Fibroblast of peridontal ligament (primary cell): Measurements from ENCODE around the gene IL1R1.
A peak's percentile ranks its signal among the peaks of the same experiment; 100 is the strongest.
"Not testable (repeated sequence)": the region's sequence is repeated elsewhere in the genome, so short reads cannot be mapped to it uniquely, and the experiment has no call there.

Experiments
- DNase-seq: peaks from one replicate; pipeline ENCODE4 v3.0.0-alpha.2; 2010; ENCODE audit errors: extremely low read depth

Gene IL1R1, protein sequence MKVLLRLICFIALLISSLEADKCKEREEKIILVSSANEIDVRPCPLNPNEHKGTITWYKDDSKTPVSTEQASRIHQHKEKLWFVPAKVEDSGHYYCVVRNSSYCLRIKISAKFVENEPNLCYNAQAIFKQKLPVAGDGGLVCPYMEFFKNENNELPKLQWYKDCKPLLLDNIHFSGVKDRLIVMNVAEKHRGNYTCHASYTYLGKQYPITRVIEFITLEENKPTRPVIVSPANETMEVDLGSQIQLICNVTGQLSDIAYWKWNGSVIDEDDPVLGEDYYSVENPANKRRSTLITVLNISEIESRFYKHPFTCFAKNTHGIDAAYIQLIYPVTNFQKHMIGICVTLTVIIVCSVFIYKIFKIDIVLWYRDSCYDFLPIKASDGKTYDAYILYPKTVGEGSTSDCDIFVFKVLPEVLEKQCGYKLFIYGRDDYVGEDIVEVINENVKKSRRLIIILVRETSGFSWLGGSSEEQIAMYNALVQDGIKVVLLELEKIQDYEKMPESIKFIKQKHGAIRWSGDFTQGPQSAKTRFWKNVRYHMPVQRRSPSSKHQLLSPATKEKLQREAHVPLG

DNA sequence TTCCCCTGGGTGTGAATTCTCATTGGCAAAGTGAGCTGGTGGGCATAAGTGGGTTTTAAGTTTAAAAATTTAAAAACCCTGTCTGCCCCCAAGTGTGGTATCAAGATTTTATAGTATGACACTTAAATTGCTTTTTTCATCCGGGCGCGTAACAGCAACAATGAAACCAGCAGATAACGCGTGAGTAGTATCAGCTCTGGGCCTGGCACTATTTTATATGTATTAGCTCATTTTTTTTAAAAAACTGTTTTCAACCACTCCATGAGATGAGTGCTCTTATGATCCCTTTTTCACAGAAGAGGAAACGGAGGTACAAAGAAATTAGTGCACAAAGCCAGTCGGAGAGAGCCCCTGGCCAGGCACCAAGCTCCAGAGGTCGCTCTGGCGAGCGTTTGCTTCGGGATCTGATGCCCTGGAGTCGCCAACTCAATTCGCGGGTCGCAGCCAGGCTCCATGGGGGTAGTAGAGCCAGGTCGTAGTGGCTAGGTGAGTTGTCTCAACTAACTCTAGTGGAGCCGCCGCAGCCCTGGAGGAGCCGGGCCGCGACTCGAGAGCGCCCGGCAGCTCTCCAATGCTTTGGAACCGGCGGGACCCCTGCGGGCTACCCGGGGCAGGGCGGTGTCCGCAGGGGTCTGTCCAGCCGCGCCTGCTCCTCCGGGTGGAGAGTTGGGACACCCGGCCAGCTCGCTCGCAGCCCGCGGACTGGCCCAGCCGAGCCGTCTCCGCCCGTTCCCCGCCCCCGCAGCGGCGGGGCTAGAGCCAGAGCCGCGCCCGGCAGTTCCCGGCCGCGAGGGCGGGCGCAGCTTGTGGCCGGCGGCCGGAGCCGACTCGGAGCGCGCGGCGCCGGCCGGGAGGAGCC is at the start of gene IL1R1:
Gene IL1R1, plus strand, starts transcription at position 777 of the 859 bp plus-strand sequence. CDS start 14,979 bp downstream, outside the sequence.
- DNase-seq: peak; percentile 69

DNA sequence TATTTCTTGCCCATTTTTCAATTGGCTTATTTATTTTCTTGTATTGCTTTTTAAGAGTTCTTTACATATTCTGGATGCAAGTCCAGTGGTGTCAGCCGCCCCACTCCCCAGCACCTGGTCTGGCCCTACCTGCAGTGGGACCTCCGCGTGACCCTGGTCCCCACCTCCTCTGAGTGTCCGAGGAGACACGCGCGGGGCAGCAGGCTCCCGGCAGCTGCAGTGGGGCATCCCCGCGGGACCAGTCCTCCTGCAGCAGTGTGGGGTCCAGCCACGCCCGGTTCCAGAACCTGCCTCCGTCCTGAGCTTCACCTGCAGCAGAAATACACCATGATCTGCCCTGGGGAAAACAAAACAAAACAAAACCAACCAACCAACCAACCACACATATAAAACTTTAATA is 48.9 kb upstream of the IL1R1 start:
- no peak for DNase-seq

DNA sequence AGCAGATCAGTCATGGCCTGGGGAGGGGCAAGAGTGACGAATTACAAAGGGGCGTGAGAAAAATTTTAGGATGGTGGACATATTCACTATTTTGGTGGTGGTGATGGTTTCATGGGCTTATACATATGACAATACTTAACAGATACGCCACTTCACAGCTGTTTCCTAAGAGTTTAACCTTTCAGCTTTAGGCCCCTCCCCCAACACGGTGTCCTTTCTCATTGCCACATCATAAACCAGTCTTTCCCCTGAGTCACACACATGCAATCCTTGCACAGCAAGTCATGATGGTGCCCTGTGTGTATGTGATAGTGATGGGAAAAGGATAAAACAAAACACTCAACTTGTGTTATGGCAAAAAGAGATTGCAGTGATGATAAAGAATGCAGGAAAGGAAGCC is 47.6 kb upstream of the IL1R1 start:
- peak; percentile 91 for DNase-seq

DNA sequence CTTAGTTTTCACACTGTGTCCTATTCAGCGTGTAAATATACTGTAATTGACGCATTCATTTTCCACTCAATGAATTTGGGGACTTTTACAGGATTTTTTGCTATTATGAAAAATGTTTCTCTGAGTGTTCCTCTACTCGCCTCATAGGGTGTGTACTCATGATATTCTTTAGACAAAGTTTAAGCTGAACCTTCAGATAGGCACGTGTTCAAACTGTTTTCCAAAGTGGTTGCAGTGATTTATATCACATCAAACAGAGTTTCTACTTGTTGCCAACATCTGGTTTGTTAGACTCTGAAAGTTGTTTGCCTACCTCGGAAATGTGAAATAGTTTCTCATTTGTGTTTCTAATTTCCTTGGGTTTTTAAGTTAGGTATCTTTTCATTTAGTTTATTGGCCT is 46.4 kb upstream of the IL1R1 start:
- DNase-seq: no peak

DNA sequence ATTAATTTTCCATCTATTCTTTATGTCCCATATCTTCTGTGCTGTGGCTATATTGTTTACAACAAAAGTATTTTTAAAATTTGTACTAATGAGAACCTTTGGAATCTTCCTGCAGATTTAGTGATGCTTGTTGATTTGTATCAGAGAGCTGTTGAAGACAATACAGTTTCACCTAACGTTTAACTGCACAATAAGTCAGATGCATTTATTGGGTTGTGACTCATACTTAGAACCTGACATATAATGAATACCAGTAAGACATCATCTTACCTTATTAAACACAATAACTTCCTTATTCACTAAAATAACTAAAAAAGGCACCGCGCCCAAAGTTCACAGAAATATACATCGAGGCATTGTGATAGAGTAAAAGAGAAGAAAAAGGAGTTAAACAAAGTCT is 43.8 kb upstream of the IL1R1 start:
- DNase-seq: no peak

DNA sequence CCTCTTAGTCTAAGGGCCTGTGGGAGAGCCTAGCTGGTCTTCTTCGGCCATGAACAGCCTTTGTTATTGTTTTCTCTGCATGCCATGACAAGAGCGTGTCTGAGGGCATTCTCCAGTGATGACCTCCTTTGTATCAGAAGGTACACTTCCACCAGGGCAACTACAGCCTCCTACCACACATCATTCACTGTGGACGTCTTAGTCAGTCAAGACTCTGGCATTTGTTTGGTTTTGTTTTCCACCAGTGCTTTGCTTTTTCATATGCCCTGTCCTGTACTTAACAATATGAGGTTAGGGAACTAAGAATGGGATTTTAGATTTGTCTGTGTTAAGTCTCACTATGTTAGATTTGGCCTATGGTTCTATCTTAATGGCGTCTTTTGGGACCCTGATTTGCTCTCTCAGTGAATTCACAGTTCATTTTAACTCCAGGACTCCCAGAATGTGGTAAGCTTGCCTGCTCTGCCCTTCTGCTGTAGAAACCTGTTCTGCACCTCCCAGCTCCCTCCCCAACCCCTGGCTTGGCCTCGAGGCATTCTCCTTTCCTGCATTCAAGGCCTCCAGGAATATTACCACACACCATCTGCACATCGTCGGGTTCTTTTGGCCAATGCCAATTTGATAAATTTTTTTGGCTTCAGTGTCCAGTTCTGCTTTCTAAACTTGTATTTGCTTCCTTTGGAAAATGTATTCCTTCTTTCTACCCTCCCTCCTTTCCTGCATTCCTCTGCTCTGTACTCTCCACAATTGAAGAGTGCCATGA is 42.8 kb upstream of the IL1R1 start:
- DNase-seq: peak; percentile 72

DNA sequence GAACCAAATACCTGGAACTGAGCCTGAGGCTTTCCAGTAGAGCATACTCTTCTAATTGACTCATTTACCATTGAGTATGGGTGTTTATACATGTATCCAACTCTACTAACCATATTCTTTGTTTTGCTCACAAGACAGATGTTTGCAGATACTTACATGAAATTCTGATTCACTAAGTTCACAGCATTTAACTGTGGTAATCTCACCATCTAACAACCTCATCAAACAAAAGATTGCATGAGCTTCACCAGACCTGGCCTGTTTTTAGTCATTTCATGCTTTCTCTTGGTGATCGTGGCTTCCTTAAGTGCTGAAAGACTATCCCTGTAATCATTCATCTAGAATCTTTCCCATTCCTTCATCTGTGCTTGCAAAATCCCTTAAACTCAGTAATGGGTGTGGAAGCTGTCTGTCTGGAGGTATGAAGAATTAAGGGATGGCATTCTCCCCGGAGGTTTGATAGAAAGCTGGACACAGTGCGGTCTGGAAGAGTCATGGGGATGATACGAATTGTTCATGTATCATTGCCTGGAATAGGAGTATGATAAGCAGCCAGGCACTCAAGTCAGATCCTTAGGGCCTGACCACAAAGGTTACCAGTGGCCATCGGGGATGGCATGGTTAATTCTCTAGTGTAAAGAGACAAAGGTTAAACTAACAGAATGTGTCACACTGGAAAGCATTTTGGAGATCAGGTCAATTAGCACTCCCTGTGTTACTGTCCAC is 42.0 kb upstream of the IL1R1 start:
- peak; percentile 80 for DNase-seq

DNA sequence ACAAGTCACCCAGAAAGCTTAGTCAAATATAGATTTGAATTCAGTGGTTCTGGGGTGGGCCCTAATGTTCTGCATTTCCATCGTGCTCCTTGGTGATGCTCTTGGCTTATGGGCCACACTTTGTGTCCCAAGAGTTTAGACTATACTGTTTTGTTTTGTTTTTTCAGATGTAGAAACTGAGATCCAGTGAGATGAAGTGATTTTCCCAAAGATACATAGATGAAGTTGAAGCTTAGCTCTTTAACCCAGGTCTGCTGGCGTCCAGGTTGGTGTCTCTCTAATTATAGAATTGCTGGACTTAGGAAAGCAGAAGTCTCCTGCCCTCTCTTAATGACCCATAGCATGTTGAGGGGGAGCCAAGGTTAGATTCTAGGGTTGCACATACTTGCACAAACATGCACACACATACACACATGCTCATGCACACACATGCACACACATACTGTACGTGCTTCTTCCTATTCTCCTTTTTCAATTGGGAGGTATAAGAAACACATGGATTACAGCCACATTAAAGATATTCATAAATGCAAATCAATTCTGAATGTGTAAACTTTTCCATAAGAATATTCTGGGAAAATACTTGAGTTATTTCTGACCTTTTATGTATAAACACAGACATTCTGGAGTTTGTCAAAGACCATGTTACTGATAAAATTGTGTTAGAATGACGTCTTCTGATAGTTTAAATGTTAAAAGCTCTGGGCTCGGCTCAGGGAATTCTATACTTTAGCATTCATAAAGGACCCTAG is 41.3 kb upstream of the IL1R1 start:
- DNase-seq: no peak

DNA sequence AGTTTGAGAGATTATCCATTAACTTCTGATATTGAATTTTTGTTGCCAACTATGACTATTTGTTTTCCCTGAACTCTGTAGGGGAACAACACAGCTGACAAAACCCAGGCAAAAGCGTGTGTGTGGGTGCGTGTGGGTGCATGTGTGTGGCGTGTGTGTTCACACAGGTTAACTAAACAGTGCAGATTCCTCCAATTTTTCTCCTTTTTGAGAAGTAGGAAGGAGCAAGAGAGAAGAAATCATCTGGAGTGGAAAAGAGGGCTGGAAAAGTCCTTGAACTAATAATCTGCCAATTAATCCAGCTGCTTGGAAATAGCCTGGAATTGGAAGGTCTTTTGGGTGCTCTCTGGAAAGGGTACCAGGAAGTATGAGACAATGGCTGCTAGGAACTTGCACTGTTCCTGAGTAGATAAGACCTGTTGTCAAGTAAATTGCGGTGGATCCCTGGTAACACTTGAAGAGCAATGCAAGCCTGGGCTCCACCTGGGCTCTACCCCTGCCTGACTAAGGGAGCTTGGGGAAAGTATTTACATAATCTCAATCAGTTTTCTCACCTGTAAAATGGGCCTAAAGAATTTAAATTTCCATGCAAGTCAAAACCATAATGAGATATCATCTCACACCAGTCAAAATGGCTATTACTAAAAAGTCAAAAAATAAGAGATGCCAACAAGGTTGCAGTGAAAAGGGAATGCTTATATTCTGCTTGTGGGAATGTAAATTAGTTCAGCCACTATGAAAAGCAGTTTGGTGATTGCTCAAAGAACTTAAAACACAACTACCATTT is 40.5 kb upstream of the IL1R1 start:
- DNase-seq: no peak

DNA sequence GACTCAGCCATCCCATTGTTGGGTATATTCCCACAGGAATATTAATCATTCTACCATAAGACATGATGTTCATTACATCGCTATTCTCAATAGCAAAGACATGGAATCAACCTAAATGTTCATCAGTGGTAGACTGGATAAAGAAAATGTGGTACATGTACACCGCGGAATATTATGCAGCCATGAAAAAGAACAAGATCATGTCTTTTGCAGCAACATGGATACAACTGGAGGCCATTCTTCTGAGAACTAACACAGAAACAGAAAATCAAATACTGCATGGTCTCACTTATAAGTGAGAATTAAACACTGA is 40.0 kb upstream of the IL1R1 start:
- DNase-seq: not testable (repeated sequence)

DNA sequence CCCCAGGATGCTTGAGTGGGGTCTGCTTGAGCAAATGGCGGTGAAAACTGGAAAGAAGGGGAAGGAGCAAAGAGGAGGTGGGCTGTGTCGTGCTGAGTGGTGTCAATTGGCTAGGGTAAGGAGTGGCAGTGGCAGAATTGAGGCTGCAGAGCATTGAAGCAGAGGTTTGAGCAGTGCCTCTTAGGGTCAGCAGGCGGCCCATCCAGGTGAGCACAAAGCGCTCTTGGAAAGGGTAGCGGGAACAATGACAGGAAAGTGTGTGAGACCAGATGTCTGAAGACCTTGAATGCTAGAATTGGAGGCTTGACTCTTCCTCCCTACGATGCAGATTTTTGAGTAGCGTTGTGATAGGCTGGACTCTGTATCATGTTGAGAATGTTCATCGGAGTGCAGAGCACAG is 39.3 kb upstream of the IL1R1 start:
- no peak for DNase-seq

DNA sequence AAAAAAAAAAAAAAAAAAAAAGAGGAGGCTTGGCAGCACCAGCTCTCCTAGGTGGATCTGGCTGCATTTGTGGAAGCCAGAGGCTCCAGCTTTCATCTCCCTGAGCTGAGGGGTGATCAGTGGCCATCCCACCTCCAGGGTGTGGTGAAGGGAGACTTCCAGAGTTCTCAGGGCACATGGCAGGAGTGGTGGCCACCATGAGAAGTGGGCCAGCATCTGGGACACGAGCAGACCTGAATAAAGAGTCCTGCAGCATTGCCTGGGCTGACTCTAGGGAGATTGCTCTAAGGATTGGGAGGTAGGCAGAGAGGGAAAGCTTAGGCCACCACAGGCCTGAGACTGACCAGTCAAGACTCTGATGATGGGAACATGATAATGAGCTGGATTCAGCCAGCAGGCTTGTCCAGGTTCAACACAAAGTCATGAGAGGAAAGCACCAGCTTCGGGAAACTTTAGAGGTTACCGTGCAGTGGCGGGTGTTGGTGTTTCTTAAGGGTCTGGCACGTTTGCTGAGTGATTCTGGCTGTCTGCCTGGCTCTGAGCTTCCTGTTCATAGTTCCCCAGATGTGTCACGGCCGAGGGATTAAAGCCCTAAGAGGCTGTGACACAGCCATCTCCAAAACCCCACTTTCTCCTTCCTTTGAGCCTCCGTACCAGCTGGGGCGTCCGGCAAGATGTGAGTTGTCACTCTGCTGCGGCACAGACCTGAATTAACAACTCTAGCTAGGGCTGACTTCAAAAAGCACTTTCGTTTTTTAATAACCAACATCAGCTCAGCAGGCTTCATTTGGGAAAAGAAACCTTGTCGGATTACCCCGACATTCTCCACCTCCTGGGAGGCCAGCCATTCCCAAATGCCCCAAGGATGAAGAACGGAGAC is 38.3 kb upstream of the IL1R1 start:
- DNase-seq: peak; percentile 84

DNA sequence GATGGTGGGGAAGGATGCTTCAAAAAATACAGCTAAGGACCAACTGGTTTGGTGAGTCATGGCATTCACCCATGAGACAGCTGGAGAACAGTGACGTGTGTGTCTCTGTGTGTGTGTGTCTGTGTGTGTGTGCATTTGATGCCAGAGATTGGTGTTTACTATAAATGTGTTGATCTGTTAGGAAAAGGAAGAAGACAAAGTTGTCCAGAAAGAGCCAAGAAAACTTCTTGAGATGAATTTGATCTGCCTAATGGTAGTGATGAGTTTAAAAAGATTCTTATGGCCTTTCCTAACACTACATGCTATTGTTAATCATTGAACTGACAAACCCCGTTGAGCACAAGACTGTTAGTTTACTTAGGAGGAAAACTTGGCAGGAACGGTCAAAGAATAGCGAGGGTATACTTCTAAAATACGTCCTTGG is 36.4 kb upstream of the IL1R1 start:
- DNase-seq: peak; percentile 77

DNA sequence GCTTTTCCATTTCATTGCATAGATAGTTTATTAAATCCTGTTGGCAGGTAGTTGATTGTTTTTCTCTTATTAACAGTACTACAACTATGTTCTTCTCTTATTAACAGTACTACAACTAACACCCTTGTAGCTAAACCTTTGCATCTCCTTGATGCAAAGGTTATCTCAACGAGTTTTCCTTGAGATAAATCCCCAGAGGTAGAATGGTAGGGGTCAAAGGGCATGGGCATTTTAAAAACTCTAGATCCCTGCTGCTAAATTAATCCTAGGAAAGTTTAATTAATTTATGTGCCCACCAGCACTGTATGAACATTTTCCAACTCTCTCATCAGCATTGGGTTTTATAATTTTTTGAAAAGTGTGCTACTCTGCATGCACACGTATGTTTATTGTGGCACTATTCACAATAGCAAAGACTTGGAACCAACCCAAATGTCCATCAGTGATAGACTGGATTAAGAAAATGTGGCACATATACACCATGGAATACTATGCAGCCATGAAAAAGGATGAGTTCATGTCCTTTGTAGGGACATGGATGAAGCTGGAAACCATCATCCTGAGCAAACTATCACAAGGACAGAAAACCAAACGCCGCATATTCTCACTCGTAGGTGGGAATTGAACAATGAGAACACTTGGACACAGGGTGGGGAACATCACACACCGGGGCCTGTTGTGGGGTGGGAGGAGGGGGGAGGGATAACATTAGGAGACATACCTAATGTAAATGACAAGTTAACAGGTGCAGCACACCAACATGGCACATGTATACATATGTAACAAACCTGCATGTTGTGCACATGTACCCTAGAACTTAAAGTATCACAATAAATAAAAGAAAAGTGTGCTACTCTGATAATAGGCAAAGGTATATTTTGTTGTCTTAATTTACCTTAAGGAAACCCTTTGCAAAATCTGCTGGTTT is 35.5 kb upstream of the IL1R1 start:
- not testable (repeated sequence) for DNase-seq

DNA sequence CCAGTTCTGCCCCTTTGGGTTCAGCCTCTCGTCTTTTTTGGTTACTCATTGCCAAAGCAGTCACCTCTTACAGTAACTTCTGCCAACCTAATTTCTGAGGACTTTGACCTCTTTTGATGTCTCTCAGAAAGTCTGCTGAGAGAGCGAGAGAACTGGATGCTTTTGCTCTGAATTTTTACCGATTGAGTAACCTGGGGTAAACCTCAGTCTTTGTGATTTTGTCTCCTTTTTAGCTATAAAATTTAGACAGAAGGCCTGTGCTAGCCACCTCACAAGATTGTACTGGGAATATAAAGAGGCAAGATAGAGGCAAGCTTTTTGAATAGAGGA is 34.8 kb upstream of the IL1R1 start:
- peak; percentile 73 for DNase-seq

DNA sequence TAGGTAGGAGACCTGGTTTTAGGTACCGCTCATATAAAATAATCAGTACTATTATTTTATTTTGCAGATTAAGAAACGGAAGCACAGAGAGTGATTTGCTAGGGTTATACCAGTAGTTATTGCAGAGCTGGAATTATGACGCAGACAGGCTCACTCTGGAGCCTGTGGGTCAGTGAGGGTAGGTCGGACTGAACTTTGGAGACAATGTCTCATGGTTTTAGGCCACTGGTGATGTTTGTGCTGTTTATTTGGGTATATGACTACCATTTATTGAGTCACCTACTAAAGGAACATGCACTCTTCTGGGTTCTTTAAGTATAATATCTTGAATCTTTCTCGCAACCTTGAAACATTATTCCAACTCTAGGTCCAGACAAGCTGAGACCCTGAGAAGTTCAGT is 33.5 kb upstream of the IL1R1 start:
- DNase-seq: no peak

DNA sequence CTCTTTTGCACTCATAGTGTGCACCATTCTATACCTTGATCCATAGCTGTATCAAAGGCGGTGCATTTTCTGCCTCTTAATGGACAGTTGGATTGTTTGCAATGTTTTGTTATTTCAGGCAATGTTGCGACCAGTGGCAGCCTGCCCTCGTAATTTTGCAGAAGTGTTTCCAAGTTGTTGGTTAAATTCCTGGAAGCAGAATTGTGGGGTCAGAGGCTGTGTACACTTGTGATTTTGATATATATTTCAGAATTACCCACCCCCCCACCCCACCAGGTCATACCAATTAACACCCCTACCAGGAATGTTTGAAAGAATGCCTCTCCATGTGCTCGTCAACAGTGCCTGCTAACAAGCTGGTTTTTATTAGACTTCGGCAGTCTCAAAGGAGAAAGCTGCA is 32.4 kb upstream of the IL1R1 start:
- peak; percentile 52 for DNase-seq
